ENCODE data around the gene ATP1A1.

Gene ATP1A1

DNA sequence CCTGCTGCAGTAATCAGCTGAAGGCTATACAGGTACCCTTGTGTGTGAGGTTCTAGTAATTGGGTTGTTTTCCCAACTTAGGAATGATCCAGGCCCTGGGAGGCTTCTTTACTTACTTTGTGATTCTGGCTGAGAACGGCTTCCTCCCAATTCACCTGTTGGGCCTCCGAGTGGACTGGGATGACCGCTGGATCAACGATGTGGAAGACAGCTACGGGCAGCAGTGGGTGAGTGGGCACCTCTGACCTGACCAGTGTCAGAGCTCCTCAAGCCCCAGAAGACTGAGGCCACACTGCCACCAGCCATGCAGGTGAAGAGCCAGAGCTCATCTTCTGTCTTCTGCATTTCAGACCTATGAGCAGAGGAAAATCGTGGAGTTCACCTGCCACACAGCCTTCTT is 27.7 kb downstream of the ATP1A1 start:
- TF ChIP-seq, protein P1, sequence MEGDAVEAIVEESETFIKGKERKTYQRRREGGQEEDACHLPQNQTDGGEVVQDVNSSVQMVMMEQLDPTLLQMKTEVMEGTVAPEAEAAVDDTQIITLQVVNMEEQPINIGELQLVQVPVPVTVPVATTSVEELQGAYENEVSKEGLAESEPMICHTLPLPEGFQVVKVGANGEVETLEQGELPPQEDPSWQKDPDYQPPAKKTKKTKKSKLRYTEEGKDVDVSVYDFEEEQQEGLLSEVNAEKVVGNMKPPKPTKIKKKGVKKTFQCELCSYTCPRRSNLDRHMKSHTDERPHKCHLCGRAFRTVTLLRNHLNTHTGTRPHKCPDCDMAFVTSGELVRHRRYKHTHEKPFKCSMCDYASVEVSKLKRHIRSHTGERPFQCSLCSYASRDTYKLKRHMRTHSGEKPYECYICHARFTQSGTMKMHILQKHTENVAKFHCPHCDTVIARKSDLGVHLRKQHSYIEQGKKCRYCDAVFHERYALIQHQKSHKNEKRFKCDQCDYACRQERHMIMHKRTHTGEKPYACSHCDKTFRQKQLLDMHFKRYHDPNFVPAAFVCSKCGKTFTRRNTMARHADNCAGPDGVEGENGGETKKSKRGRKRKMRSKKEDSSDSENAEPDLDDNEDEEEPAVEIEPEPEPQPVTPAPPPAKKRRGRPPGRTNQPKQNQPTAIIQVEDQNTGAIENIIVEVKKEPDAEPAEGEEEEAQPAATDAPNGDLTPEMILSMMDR (IDR thresholded peaks at IDR 0.05; ENCODE audit: low read depth, low read length) = no peak
- DNase-seq (ENCODE audit: extremely low read depth, low read depth) = no peak

DNA sequence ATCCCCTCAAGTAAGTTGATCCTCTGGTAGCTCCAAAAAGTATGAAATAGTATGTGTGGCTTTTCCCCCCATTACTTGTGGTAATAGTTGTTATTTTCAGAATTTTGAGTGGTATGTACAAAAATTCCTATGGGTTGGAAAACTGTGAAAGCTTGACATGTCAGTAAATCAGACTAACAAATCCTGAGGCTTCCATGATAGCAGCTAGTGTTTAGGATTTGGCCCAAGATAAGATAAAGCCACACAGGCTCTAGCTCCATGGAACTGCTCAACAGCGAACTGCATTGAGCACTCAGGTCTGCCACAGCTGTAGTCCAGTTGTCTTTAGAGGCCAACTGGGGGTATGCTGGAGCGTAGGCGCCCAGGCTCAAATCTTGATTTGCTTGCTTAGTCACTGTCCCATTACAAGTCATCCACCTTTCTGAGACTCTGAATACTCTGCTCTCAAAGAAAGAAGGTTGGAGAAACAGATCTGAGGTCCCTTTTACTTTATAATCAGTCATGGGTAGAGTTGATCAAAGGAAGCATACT is 28.7 kb downstream of the ATP1A1 start:
- TF ChIP-seq, protein P1 (IDR thresholded peaks at IDR 0.05; ENCODE audit: low read depth, low read length) = no peak

DNA sequence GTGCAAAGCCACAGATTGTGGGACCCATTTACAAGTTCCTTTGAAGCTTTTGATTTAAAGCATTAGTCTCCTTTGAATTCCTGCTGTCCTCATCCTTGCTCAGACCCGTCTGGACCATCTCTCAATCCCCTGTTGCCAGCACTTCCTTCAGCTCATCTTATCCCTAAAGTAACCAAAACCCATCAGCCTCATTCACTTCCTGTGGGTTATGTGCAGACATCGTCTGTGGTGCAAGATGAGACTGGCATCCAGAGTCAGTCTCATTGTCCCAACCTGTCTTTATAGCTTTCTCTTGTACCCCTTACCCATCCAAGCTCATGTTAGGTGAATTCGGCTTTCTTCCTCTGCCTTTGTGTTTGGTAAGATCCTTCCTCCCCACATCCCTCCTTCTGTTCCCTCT is 29.3 kb downstream of the ATP1A1 start:
- DNase-seq (ENCODE audit: extremely low read depth, low read depth) = no peak
- TF ChIP-seq, protein P1 (IDR thresholded peaks at IDR 0.05; ENCODE audit: low read depth, low read length) = no peak

More for the DNA sequence above, 28.7 kb downstream of the ATP1A1 start:
- no peak for DNase-seq (ENCODE audit: extremely low read depth, low read depth)

DNA sequence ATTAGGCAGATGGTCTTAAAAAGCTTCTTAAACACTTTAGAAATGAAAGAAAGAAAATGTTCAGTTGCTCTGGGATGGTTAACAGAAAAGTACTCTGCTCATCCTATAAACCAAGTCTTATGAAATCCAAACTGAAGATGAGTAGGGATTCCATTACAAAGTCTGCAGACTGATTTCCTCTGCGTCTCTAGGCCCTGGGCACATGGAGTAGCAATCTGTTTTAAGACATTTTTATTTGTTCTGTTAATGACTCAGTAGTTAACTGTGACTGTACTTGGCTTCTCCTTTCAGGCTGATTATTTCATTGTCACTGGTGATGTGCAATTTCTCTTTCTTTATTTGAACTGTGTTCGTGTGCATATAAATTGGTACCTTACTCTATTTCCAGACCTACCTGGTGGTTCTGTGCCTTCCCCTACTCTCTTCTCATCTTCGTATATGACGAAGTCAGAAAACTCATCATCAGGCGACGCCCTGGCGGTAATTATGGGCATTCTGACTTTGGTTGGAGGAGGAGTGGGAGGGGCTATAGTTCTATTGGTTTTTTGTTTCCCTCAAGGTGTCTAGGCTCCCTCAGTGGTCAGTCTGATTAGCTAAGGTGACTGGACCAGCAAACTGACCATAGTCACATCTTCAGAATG is 30.6 kb downstream of the ATP1A1 start:
- TF ChIP-seq, protein P1 (IDR thresholded peaks at IDR 0.05; ENCODE audit: low read depth, low read length) = no peak
- no peak for DNase-seq (ENCODE audit: extremely low read depth, low read depth)

DNA sequence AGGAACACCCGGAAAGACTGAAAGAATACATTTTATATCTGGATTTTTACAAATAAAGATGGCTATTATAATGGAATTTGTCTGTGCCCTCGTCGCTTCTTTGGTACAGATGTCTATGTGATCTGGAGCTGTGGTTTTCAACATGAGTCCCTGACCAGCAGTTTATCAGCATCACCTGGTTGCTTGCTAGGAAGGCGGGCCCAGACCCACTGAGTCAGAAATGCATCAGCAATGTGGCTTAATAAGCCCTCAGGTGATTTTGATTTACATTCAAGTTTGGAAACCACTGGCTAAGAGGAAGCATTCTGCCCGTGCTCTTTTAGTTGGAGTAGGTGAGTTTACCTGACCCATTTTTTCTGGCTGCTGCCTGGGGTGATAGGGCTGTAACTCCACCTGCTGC is 31.7 kb downstream of the ATP1A1 start:
- TF ChIP-seq, protein P1 (IDR thresholded peaks at IDR 0.05; ENCODE audit: low read depth, low read length) = no peak

DNA sequence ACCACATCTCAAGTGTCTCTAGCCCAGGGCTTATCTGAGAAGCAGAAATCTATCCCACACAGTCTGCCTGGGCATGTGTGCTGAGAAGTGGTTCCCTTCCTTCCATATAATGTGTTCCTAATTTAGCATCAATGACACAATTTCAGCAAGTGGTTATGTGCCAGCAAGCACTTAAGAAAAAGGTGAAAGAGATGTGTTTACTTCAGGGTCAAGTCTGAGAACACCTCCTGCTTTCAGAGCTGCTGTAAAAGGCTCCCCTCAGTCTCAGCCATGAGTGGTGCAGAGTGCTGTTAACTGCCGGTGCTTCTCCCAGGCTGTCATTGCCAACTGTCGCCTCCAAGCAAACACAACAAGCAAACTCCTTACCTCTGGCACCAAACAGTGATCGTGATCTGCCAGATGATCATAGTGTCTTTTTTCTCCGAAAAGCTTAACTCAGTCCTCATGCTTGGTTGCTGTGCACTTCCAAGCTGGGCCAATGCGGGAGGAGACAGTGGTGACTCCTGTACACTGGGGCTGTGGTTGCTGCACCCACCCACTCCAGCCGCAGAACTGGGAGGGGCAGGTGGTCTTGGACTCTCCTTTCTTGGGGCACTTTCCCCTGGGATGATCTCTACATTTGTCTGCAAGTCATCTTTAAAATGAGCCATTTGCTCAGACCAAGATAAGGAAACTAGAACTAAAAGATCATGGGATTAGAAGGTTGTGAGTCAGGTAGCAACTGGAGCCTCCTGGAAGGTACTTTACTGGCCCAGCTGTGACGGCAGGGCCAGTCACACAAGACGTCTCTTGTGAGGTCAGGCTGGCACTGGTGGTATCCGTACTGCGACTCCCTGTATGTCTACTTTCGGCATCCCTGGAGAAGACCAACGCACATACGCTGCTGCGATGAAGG is 32.4 kb downstream of the ATP1A1 start:
- DNase-seq (ENCODE audit: extremely low read depth, low read depth) = no peak
- TF ChIP-seq, protein P1 (IDR thresholded peaks at IDR 0.05; ENCODE audit: low read depth, low read length) = no peak

More for the DNA sequence above, 31.7 kb downstream of the ATP1A1 start:
- no peak for DNase-seq (ENCODE audit: extremely low read depth, low read depth)

DNA sequence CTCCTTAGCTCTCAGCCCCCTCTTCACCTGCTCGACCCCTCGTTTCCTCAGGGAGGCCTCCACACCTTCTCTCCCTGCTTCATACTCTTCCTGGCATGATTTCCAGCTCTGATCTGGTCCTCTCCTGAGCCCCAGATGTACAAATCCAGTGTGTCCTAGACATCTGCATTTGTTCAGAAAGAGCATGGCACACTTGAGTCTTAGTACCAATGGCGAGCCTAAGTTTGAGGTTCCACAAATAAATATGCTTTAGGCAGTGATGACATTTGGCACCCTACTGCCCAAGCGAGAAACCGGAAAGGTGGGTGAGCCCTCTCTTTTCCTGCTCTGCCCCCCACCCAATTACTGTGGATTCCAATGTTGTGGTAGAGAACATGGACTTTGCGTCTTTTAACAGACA is 34.0 kb downstream of the ATP1A1 start:
- no peak for DNase-seq (ENCODE audit: extremely low read depth, low read depth)
- TF ChIP-seq, protein P1 (IDR thresholded peaks at IDR 0.05; ENCODE audit: low read depth, low read length) = no peak

Data from AG09319 (cell line).